AG04449 (cell line): ENCODE results near the gene CDYL.

Experiments
- CTCF ChIA-PET: fragments of 350-600 bp; formaldehyde crosslinking; extraction: SDS; loops from one replicate; lab custom pipeline; 2021; ENCODE audit warnings: antibody characterized with exemption; lab: Yijun Ruan, JAX
- POLR2A ChIA-PET: fragments of 400-600, 350-600 bp; formaldehyde crosslinking; extraction: SDS; loops from one replicate; lab custom pipeline; 2020; ENCODE audit warnings: antibody characterized with exemption, inconsistent platforms; lab: Yijun Ruan, JAX
- DNase-seq: peaks from one replicate; pipeline ENCODE4 v3.0.0-alpha.2; 2010; ENCODE audit warnings: low read depth, low spot score
- H3K4me3 ChIP-seq: 2 replicates; pipeline ENCODE4 v1.5.1; 2011; ENCODE audit warnings: low read depth, mild to moderate bottlenecking, control low read depth, low read length
- CTCF ChIP-seq: IDR thresholded peaks from one replicate; pipeline ENCODE4 v1.5.1; 2011; ENCODE audit warnings: mild to moderate bottlenecking, moderate library complexity, low read length, control low read depth, inconsistent platforms; ENCODE audit not compliant: insufficient read depth; ENCODE audit errors: missing control alignments

The CDYL gene

DNA sequence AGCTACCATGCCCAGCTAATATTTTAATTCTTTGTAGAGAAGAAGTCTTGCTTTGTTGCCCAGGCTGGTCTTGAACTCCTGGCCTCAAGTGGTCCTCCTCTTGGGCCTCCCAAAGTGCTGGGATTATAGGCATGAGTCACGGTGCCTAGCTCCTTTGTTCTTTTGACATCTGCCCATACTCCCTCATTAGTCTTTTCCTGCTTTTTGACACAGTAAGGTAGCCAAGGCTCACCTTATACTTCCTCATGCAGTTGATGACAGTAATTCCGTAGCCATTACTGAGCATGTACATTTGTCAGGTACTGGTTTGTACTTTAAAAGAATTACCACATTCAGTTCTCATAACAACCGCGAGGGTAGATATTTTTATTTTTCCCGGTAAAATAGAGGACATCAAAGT is 76.7 kb downstream of the CDYL start:
- H3K4me3 ChIP-seq: no peak overlapping the region
- TF ChIP-seq CTCF: no peak
- CTCF ChIA-PET: interaction anchor here (1.1 kb wide), 1 partner anchor 8 kb away, joined by 4 read pairs; no protein-coding TSS in a partner anchor
- DNase-seq: no peak
- POLR2A ChIA-PET: no interaction called here

GRCh38 chr6:4853349-4853748 is 77.1 kb downstream of the CDYL start:
- POLR2A ChIA-PET: no interaction called here
- DNase-seq: no peak
- TF ChIP-seq CTCF: no peak
- no peak overlapping the region for H3K4me3 ChIP-seq
- CTCF ChIA-PET: interaction anchor here (1.1 kb wide), 1 partner anchor 8 kb away, joined by 4 read pairs; no protein-coding TSS in a partner anchor

- TF ChIP-seq CTCF: no peak
- DNase-seq: no peak
- ChIA-PET POLR2A (no interaction called here), CTCF (interaction anchor here (1.1 kb wide), 1 partner anchor 9 kb away, joined by 4 read pairs; no protein-coding TSS in a partner anchor)
- H3K4me3 ChIP-seq: no peak overlapping the region
These were observed 77.7 kb downstream of the CDYL start for GRCh38 chr6:4853782-4854511.

GRCh38 chr6:4856785-4857184 is 80.6 kb downstream of the CDYL start:
- DNase-seq: no peak
- TF ChIP-seq CTCF: no peak
- ChIA-PET POLR2A (no interaction called here), CTCF (no interaction called here)
- no peak overlapping the region for H3K4me3 ChIP-seq

GRCh38 chr6:4858194-4859015 is 82.2 kb downstream of the CDYL start:
- CTCF ChIA-PET: interaction anchor here (0.8 to 1.8 kb wide), 4 partner anchors 10 to 55 kb away, joined by 3 to 6 read pairs (median 4); no protein-coding TSS in a partner anchor
- no peak overlapping the region for H3K4me3 ChIP-seq
- POLR2A ChIA-PET: interaction anchor here (0.6 kb wide), 1 partner anchor 556 kb away, joined by 4 read pairs; no protein-coding TSS in a partner anchor
- no peak for TF ChIP-seq CTCF
- DNase-seq: no peak

GRCh38 chr6:4860387-4860786 is 84.2 kb downstream of the CDYL start:
- ChIA-PET CTCF (no interaction called here), POLR2A (no interaction called here)
- TF ChIP-seq CTCF: no peak

More at GRCh38 chr6:4860387-4860786, 84.2 kb downstream of the CDYL start:
- H3K4me3 ChIP-seq: no peak overlapping the region
- no peak for DNase-seq
